Measurements from ENCODE around the gene PTPN6.
A peak's percentile ranks its signal among the peaks of the same experiment; 100 is the strongest.

PTPN6 gene

DNA sequence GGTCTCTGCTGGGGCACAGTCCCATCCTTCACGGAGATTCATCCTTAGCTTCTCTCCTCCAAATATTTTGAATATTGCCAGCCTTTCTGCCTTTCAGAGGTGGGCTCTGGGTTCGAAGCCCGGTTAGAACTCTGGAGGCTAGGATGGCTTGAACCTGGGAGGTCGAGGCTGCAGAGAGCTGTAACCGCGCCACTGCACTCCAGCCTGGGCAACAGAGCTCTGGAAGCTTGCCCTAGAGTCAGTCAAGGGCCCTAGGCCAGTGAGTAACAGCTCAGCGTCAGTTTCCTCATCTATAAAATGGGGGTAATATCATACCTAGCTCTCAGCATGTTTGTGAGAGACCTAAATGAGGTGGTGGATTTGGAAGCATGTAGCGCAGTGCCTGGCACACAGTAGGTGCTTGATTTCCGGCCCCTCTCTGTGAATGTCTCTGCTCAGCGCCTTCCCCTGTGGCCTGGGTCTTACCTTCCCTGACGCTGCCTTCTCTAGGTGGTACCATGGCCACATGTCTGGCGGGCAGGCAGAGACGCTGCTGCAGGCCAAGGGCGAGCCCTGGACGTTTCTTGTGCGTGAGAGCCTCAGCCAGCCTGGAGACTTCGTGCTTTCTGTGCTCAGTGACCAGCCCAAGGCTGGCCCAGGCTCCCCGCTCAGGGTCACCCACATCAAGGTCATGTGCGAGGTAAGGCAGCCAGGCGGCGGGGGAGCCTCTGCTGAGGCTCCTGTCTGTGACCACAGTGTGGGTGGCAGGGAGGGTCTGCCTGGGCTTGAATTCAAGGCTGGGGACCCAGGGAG lies 3.4 kb downstream of the PTPN6 start:
- peaks cover 50% of the 10 kb centered on the region for H3K36me3 Mint-ChIP-seq (ENCODE audit: low read depth)
- peak overlapping the region; percentile 98 for H3K4me3 Mint-ChIP-seq
- peaks cover 77% of the 10 kb centered on the region for H3K4me1 Mint-ChIP-seq (ENCODE audit: low read depth)
- no peaks in the 10 kb centered on the region for H3K27me3 Mint-ChIP-seq (ENCODE audit: low read depth)
- H3K9me3 Mint-ChIP-seq: no peaks in the 10 kb centered on the region
- peak overlapping the region; percentile 98 for H3K27ac Mint-ChIP-seq

DNA sequence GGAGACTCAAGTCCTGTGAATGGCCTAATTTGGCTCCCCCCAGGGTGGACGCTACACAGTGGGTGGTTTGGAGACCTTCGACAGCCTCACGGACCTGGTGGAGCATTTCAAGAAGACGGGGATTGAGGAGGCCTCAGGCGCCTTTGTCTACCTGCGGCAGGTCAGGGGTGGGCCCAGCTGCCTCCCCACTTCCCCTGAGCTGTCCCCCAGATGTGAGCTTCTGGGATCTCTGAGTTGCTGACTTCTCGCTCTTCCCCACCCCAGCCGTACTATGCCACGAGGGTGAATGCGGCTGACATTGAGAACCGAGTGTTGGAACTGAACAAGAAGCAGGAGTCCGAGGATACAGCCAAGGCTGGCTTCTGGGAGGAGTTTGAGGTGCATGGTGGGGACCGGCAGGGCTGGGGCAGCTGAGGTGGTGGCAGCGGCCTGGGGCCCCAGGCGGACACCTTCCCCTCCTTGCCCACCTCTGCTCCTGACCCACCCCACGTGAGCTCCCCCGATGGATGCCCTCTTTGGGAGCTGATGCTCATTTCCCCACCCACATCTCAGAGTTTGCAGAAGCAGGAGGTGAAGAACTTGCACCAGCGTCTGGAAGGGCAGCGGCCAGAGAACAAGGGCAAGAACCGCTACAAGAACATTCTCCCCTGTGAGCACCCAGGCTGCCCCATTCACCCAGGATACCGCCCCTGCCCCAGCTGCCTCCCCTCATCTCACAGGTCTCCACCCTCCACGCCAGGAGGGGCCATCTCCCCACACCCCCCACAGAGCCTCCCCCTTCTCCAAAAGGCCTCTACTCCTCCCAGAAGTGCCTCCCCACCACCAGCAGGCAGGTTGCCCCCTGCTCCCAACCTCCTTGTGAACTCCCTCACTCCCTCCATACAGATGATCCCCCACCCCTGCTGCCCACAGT lies 4.2 kb downstream of the PTPN6 start:
- H3K9me3 Mint-ChIP-seq: no peaks in the 10 kb centered on the region
- H3K27me3 Mint-ChIP-seq (ENCODE audit: low read depth): no peaks in the 10 kb centered on the region
- H3K36me3 Mint-ChIP-seq (ENCODE audit: low read depth): peaks cover 52% of the 10 kb centered on the region
- peak overlapping the region; percentile 44 for H3K4me3 Mint-ChIP-seq
- peaks cover 73% of the 10 kb centered on the region for H3K4me1 Mint-ChIP-seq (ENCODE audit: low read depth)
- peak overlapping the region; percentile 65 for H3K27ac Mint-ChIP-seq

DNA sequence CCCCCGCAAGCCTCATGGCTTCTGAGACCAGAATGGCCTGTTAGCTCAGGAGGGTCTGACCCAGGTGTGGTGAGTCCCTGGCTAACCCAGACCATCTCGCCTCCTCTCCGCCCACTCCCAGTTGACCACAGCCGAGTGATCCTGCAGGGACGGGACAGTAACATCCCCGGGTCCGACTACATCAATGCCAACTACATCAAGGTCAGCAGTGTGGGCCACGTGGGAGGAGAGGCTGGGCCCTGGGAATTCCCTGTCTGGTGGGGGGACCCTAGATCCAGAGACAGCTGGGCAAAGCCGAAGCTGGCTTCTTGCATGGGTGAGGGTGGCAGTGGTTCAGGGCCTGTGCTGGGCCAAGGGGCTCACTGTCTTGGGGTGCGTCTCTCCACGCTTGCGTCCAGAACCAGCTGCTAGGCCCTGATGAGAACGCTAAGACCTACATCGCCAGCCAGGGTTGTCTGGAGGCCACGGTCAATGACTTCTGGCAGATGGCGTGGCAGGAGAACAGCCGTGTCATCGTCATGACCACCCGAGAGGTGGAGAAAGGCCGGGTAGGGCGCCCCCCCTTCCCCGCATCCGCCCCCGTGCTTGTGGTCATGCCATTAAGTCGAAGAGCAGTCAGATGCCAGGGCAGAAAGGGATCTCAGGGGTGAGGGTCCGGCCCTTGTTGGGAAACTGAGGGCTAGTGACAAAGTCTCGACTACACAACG lies 5.0 kb downstream of the PTPN6 start:
- Mint-ChIP-seq H3K27ac (peak overlapping the region; percentile 65), H3K36me3 (ENCODE audit: low read depth) (peaks cover 56% of the 10 kb centered on the region), H3K9me3 (no peaks in the 10 kb centered on the region), H3K4me3 (peak overlapping the region; percentile 44), H3K27me3 (ENCODE audit: low read depth) (no peaks in the 10 kb centered on the region), H3K4me1 (ENCODE audit: low read depth) (peaks cover 74% of the 10 kb centered on the region)

DNA sequence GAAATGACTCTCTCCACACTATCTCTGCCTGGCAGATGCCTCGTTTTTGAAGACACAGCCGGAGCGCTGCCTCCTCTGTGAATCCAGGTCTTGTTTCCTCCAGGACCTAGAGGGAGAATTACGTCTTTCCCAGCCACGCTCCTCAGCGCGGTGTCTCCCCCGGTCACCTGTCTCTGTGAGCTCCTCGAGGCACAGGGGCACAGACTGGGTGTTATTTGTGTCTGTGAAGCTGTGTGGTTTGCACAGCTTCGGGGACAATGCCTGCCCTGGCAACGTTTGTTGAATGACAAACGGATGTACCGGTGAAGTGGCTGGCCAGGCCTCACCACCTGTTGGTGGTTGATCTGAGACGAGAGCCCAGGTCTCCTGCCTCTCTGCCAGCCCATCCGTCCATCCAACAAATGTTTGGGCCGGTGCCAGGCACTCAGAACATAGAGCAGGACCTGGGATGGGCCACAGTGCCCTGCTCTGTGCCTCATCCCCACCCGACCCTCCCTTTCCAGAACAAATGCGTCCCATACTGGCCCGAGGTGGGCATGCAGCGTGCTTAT lies 6.1 kb downstream of the PTPN6 start:
- peak overlapping the region; percentile 70 for H3K27ac Mint-ChIP-seq
- peaks cover 56% of the 10 kb centered on the region for H3K36me3 Mint-ChIP-seq (ENCODE audit: low read depth)
- H3K27me3 Mint-ChIP-seq (ENCODE audit: low read depth): no peaks in the 10 kb centered on the region
- no peaks in the 10 kb centered on the region for H3K9me3 Mint-ChIP-seq
- peaks cover 84% of the 10 kb centered on the region for H3K4me1 Mint-ChIP-seq (ENCODE audit: low read depth)
- peak overlapping the region; percentile 37 for H3K4me3 Mint-ChIP-seq

DNA sequence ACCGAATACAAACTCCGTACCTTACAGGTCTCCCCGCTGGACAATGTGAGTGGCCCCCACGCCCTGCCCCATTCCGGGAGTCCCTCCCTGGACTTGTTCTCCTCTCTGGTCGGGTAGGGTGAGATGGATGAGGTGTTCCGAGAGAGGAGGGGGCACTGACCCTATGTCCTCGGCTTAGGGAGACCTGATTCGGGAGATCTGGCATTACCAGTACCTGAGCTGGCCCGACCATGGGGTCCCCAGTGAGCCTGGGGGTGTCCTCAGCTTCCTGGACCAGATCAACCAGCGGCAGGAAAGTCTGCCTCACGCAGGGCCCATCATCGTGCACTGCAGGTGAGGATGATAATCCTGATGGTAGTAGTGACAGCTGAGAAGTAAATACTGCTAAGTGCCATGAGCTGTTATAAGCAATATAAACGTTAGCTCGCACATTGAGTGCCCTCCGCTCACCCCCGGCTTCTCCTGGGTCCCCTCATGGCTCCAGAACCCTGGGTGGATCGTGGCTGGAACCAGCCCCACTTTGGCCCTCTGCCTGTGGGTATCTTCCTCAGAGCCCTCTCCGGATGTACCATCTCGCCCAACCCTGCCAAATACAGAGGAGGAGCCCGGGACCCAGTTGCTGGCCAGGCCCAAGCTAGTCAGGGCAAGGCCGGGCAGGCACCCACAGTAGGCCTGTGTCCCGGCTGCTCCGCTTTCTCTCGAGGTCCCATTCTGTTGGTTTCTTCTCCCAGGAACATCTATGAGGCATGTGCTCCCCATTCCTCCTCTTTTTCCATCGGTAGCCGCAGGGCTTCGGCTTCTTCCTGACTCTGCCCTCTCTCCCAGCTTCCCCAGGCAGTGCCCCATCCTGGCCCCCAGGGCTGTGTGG lies 6.8 kb downstream of the PTPN6 start:
- H3K4me3 Mint-ChIP-seq: peak overlapping the region; percentile 91
- H3K4me1 Mint-ChIP-seq (ENCODE audit: low read depth): peaks cover 78% of the 10 kb centered on the region
- H3K36me3 Mint-ChIP-seq (ENCODE audit: low read depth): peaks cover 52% of the 10 kb centered on the region
- no peaks in the 10 kb centered on the region for H3K9me3 Mint-ChIP-seq
- peak overlapping the region; percentile 97 for H3K27ac Mint-ChIP-seq
- H3K27me3 Mint-ChIP-seq (ENCODE audit: low read depth): no peaks in the 10 kb centered on the region

DNA sequence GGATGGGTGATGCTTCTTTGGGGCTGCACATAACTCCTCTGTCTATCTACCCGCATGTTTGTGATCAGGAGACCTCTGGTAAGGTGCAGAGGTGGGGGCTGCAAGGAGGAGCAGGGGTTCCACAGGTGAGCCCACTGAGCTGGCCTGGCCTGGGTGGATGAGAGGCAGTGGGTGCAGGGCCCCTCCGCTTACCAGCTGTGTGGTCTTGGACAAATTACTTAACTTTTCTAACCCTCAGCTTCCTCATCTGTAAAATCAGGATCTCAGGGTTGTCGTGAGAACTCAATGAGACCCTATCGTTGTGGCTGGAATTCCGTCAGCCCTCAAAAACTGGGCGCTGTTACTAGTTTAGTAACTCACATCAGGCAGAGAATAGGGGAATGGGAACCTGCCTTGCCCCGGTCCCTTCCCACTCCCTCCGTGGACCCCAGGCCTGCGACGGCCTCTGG lies 7.5 kb downstream of the PTPN6 start:
- Mint-ChIP-seq H3K36me3 (ENCODE audit: low read depth) (peaks cover 52% of the 10 kb centered on the region), H3K9me3 (no peaks in the 10 kb centered on the region), H3K27ac (peak overlapping the region; percentile 97), H3K27me3 (ENCODE audit: low read depth) (no peaks in the 10 kb centered on the region), H3K4me3 (peak overlapping the region; percentile 91), H3K4me1 (ENCODE audit: low read depth) (peaks cover 73% of the 10 kb centered on the region)

DNA sequence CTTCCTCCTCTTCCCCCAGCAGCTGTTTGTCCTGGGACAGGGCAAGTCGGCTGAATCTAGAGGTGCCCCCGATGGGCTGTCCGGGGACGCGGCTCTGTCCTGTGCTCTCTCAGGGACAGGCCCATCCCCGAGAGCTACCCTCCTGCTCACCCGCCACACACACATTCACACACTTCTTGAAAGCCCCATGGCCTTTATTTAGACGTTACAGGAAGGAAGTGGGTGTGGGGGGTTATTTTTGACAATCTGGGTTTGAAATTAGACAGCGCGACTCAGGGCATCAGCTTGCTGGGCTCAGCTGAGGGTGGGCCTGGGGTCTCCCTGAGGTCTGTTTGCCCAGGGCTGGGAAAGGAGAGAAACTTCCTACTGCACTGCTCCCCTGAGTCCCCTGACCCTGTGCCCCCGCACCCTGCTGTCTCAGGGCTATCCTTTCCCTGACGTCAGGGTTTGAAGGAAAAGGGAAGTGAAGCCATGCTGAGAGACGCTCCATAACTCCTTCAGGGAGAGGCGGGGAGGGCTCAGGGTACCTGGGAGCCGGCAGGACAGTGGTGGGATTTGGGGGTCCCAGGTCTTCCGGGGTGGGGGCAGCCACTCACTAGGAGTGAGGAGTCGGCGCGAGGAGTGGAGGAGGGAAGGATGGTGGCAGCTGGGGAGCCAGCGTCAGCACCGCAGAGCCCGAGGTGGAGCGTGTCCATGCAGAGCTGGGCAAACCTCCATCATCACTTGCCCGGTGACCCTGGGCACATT lies 8.1 kb downstream of the PTPN6 start:
- Mint-ChIP-seq H3K36me3 (ENCODE audit: low read depth) (peaks cover 49% of the 10 kb centered on the region), H3K27ac (peak overlapping the region; percentile 97), H3K4me3 (peak overlapping the region; percentile 91), H3K4me1 (ENCODE audit: low read depth) (peaks cover 67% of the 10 kb centered on the region), H3K9me3 (no peaks in the 10 kb centered on the region), H3K27me3 (ENCODE audit: low read depth) (no peaks in the 10 kb centered on the region)

DNA sequence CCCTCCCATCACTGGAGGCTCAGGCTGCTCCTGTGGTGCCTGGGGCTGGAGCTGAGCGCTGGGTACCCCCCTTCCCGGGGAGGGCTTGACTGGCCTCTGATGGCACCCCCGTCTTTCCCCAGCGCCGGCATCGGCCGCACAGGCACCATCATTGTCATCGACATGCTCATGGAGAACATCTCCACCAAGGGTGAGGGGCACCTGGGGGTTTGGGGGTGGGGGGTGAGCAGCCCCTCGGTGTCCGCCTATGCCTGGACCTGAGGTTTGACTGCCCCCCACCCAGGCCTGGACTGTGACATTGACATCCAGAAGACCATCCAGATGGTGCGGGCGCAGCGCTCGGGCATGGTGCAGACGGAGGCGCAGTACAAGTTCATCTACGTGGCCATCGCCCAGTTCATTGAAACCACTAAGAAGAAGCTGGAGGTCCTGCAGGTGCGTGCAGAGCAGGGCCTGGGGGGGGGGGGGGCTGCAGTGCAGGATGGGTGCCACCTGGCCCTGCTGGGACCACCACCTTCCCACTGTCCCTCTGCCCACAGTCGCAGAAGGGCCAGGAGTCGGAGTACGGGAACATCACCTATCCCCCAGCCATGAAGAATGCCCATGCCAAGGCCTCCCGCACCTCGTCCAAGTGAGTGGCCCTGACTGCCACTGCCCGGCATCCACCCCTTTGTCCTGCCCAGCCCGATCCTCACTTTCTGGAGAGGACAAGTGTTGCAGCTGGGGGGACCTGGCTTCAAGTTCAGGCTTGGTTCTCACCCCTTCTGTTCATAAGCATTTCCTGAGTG lies 8.8 kb downstream of the PTPN6 start:
- Mint-ChIP-seq H3K4me1 (ENCODE audit: low read depth) (peaks cover 63% of the 10 kb centered on the region), H3K9me3 (no peaks in the 10 kb centered on the region), H3K4me3 (peak overlapping the region; percentile 91), H3K36me3 (ENCODE audit: low read depth) (peaks cover 44% of the 10 kb centered on the region), H3K27ac (peak overlapping the region; percentile 96), H3K27me3 (ENCODE audit: low read depth) (no peaks in the 10 kb centered on the region)

DNA sequence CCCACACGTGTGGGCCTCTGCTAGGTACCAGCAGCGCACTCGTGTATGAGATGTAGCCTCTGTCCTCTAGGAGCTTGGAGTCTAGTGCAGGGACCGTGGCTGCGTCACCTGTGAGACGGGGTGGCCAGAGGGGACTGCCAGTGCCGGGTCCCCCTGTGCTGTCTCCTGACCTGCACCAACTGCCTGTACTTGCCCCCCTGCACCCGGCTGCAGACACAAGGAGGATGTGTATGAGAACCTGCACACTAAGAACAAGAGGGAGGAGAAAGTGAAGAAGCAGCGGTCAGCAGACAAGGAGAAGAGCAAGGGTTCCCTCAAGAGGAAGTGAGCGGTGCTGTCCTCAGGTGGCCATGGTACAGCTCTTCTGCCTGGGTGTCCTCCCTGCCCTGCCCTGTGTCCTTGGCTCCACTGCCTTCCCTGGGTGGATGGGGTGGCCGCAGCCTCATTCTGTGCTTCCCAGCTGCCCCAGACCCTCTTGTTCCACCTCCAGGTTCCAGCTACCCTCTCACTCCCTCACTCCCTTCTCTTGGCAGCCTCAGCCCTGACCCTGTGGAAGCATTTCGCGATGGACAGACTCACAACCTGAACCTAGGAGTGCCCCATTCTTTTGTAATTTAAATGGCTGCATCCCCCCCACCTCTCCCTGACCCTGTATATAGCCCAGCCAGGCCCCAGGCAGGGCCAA lies 9.6 kb downstream of the PTPN6 start:
- Mint-ChIP-seq H3K27me3 (ENCODE audit: low read depth) (no peaks in the 10 kb centered on the region), H3K4me3 (peak overlapping the region; percentile 15), H3K4me1 (ENCODE audit: low read depth) (peaks cover 62% of the 10 kb centered on the region), H3K27ac (peak overlapping the region; percentile 96), H3K9me3 (no peaks in the 10 kb centered on the region), H3K36me3 (ENCODE audit: low read depth) (peaks cover 48% of the 10 kb centered on the region)

DNA sequence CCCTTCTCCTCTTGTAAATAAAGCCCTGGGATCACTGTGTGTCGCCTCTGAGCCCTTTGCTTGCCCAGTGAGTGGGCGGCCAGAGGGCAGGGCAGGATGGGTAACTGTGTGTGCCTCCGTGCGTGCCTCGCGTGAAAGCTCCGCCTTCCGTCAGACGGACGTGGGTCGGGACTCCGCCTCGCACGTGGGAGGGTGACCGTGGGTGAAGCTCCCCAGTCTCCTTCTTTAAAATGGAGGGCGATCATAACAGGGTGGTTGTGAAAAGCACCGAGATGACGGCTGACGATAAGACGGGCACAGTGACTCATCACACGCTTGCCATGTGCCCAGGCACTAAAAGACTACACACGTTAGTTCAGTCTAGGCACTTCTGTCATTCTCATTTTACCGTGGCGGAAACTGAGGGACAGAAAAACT lies 10.1 kb downstream of the PTPN6 start:
- Mint-ChIP-seq H3K36me3 (ENCODE audit: low read depth) (peaks cover 49% of the 10 kb centered on the region), H3K4me1 (ENCODE audit: low read depth) (peaks cover 61% of the 10 kb centered on the region), H3K4me3 (peak overlapping the region; percentile 79), H3K27me3 (ENCODE audit: low read depth) (no peaks in the 10 kb centered on the region), H3K9me3 (no peaks in the 10 kb centered on the region), H3K27ac (peak overlapping the region; percentile 96)

DNA sequence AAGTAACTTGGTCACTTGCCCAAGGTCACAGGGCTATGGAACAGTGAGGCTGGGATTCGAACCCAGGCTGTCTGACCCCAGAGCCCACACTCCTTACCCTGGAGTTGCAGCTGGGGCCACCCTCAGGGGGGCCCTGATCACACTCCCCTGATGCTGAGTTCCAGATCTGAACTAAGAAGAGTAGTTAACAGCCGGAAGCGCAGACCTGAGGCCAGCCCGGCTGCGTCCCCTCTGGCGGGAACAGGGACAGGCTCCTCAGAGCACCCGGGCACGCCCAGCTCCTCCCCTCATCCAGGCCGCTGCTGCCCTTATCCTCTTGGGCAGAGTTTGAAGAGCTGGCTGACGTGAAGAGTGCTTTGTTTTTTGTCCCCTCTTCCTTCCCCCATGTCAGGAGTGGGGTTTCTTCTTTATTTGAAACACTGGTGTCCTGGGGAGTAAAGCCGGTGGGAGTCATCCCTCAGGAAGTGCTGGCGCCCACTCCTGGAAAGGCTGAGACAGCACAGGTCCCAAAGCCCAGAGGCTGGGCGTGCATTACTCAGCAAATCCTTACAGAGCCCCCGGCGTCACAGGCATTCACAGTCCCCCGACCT lies 10.6 kb downstream of the PTPN6 start:
- Mint-ChIP-seq H3K4me1 (ENCODE audit: low read depth) (peaks cover 58% of the 10 kb centered on the region), H3K27ac (peak overlapping the region; percentile 96), H3K4me3 (peak overlapping the region; percentile 79), H3K9me3 (no peaks in the 10 kb centered on the region), H3K27me3 (ENCODE audit: low read depth) (no peaks in the 10 kb centered on the region), H3K36me3 (ENCODE audit: low read depth) (peaks cover 46% of the 10 kb centered on the region)
